Hepatocyte (in vitro differentiated cells): Measurements from ENCODE around the gene SPSB3. TPM values are rescaled to one million over a fixed set of nuclear protein-coding genes. Genes with fewer than 3 reads are reported as not detected.

Experiments
- DNase-seq: peaks from one replicate; pipeline ENCODE4 v3.0.0-alpha.2; 2016; ENCODE audit warnings: low spot score
- H2AFZ ChIP-seq: fragments of 200-600 bp; sonication (generic); 2 replicates; pipeline ENCODE4 v1.6.0; 2016; ENCODE audit warnings: antibody characterized with exemption, mild to moderate bottlenecking
- H3K27ac ChIP-seq: fragments of 200-600 bp; sonication (generic); 2 replicates; pipeline ENCODE4 v1.5.1; 2016; ENCODE audit warnings: mild to moderate bottlenecking
- H3K27me3 ChIP-seq: fragments of 200-600 bp; sonication (generic); 2 replicates; pipeline ENCODE4 v1.6.1; 2016
- H3K36me3 ChIP-seq: fragments of 200-600 bp; sonication (generic); replicated peaks from 2 replicates; pipeline ENCODE4 v1.5.1; 2016; ENCODE audit warnings: low read depth; ENCODE audit not compliant: insufficient read depth
- H3K4me1 ChIP-seq: fragments of 200-600 bp; sonication (generic); 2 replicates; pipeline ENCODE4 v1.5.1; 2016; ENCODE audit warnings: mild to moderate bottlenecking, moderate library complexity; ENCODE audit not compliant: insufficient read depth
- H3K4me2 ChIP-seq: fragments of 200-600 bp; sonication (generic); 2 replicates; pipeline ENCODE4 v1.6.0; 2016
- H3K4me3 ChIP-seq: fragments of 200-600 bp; sonication (generic); 2 replicates; pipeline ENCODE4 v1.5.1; 2016; ENCODE audit warnings: mild to moderate bottlenecking
- H3K79me2 ChIP-seq: fragments of 200-600 bp; sonication (generic); 2 replicates; pipeline ENCODE4 v1.6.0; 2017; ENCODE audit warnings: mild to moderate bottlenecking
- H3K9me2 ChIP-seq: fragments of 200-600 bp; sonication (generic); replicated peaks from 2 replicates; pipeline ENCODE4 v1.6.0; 2017; ENCODE audit warnings: mild to moderate bottlenecking; ENCODE audit not compliant: insufficient read depth
- H3K9me3 ChIP-seq: fragments of 200-600 bp; sonication (generic); 2 replicates; pipeline ENCODE4 v1.5.1; 2016; ENCODE audit warnings: low read depth, mild to moderate bottlenecking
- H4K20me1 ChIP-seq: fragments of 200-600 bp; sonication (generic); 2 replicates; pipeline ENCODE4 v1.6.0; 2016; ENCODE audit warnings: mild to moderate bottlenecking; ENCODE audit not compliant: insufficient read depth, poor library complexity, severe bottlenecking
- CTCF ChIP-seq: fragments of 200-600 bp; sonication (generic); IDR thresholded peaks from 2 replicates; pipeline ENCODE4 v1.5.1; 2016; ENCODE audit warnings: antibody characterized with exemption, mild to moderate bottlenecking; ENCODE audit not compliant: poor library complexity
- EZH2 ChIP-seq: fragments of 200-600 bp; sonication (generic); IDR thresholded peaks from 2 replicates; pipeline ENCODE4 v1.6.1; 2016; ENCODE audit warnings: antibody characterized with exemption, mild to moderate bottlenecking, borderline replicate concordance
- EZH2phosphoT487 ChIP-seq: fragments of 200-600 bp; sonication (generic); IDR thresholded peaks from one replicate; pipeline ENCODE4 v1.6.1; 2018; ENCODE audit warnings: antibody characterized with exemption, mild to moderate bottlenecking, low read depth, moderate library complexity; ENCODE audit not compliant: unreplicated experiment, severe bottlenecking
- WGBS: methylation state at CpG from one replicate; pipeline ENCODE4 v1.1.6; 2016; ENCODE audit warnings: low lambda C conversion rate; ENCODE audit errors: missing lambda C conversion rate; 5-methylcytosine and 5-hydroxymethylcytosine counted together
- polyA plus RNA-seq: library from polyadenylated mRNA; unstranded; fragments of >200 nt; fragmentation: Nextera tagmentation; extraction: Ambion mirVana; gene quantifications from 2 replicates; pipeline ENCODE4 v1.2.1, GENCODE V29; 2016
- total RNA-seq: library from RNA; depleted of rRNA; stranded (reverse); fragments of >200 nt; gene quantifications from 2 replicates; pipeline ENCODE4 v1.2.3, GENCODE V29; 2014

The SPSB3 gene
- 34.4 and 38.8 TPM in 2 replicates for total RNA-seq
- polyA plus RNA-seq = 64.6 and 76.4 TPM in 2 replicates

DNA sequence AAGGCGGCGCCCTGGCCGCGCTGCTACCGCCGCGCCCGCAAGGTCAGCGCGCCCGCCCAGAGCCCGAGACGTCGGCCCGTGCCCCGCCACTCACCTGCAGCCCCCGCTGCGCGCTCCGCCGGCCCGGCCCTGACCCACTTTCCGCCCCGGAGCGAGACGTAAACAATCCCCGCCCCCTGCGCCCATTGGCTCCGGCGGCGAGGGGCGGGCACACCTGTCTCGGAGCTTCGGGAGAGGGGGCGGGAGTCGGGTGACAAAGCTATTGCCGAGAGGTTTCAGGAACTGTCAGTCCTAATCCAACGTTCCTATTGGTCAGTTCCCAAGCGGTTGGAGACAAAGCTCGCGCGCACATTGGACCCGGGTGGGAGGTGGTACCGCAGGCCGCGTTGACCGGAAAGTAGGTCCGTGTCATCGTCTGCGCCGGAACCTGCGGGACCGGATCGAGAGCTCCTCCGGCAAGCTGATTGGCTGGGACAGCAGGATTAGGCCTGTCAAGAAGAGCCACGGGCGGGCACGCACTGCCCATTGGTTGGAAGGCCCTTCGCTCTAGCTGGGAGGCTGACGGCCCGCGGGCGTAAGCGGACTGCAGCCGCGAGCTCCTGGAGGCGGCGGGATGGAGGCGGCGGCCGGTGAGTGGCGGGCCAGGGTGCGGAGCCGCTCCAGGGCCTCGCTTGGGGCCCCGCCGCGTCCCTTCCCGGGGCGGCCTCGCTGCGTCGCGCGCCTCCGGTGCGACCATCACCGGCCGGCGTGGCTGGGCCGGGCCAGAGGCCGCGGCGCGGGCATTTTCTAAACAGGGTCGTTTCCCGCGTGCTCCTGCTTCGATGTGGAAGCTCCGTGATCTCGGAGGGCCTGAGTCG, at the start of gene SPSB3, which contains the start of gene NUBP2:
TSS of gene SPSB3 (minus strand) at position 164 of the 857 bp plus-strand sequence. CDS start 1,088 bp downstream, outside the sequence.
TSS of gene NUBP2 (plus strand) at position 553 of the 857 bp plus-strand sequence. CDS start at position 614, 61 bp downstream.
- Histone ChIP-seq H3K36me3 (no peaks in the 10 kb centered on the region), H4K20me1 (peaks cover 10% of the 10 kb centered on the region), H3K9me3 (no peaks in the 10 kb centered on the region), H3K9me2 (no peaks in the 10 kb centered on the region), H3K79me2 (peaks cover 55% of the 10 kb centered on the region), H3K4me1 (peaks cover 9% of the 10 kb centered on the region), H3K4me3 (peak within 1 kb of the TSS; percentile 65), H3K4me2 (peak within 1 kb of the TSS; percentile 97), H3K27ac (peak within 1 kb of the TSS; percentile 62), H2AFZ (peak within 1 kb of the TSS; percentile 44), H3K27me3 (no peaks in the 10 kb centered on the region)
- TF ChIP-seq EZH2 (no peak), CTCF (no peak)
- under 1% methylated on average over 78 of the region's 102 CpGs for WGBS
- DNase-seq = peak; percentile 100

- Histone ChIP-seq H3K9me2 (no peaks in the 10 kb centered on the region), H3K36me3 (no peaks in the 10 kb centered on the region), H3K4me2 (peak overlapping the region; percentile 95), H2AFZ (no peak overlapping the region), H3K9me3 (no peaks in the 10 kb centered on the region), H3K79me2 (peaks cover 51% of the 10 kb centered on the region), H3K27me3 (no peaks in the 10 kb centered on the region), H3K27ac (peak overlapping the region; percentile 24), H3K4me3 (no peak overlapping the region), H4K20me1 (no peaks in the 10 kb centered on the region), H3K4me1 (peaks cover 23% of the 10 kb centered on the region)
- DNase-seq = no peak
- 92% methylated on average over 19 of the region's 19 CpGs for WGBS
- TF ChIP-seq CTCF (no peak), EZH2 (no peak), EZH2phosphoT487 (no peak)
Observed at GRCh38 chr16:1831186-1832075, 49.1 kb upstream of the SPSB3 start.

GRCh38 chr16:1830213-1830612, 47.8 kb upstream of the SPSB3 start:
- Histone ChIP-seq H3K4me2 (peak overlapping the region; percentile 95), H2AFZ (no peak overlapping the region), H3K27me3 (no peaks in the 10 kb centered on the region), H3K9me3 (no peaks in the 10 kb centered on the region), H3K27ac (peak overlapping the region; percentile 91), H3K4me3 (no peak overlapping the region), H3K36me3 (no peaks in the 10 kb centered on the region), H4K20me1 (no peaks in the 10 kb centered on the region), H3K79me2 (peaks cover 57% of the 10 kb centered on the region), H3K4me1 (peaks cover 28% of the 10 kb centered on the region), H3K9me2 (no peaks in the 10 kb centered on the region)
- 74% methylated on average over 3 of the region's 3 CpGs for WGBS
- TF ChIP-seq EZH2 (no peak), EZH2phosphoT487 (no peak), CTCF (no peak)
- peak; percentile 61 for DNase-seq
